Amygdala (tissue), 56 donors: ENCODE data around the gene LRP8.

Experiments
- DNase-seq, 56 donors: peaks; one replicate each; lab custom pipeline; 2025; lab: John Stamatoyannopoulos, UW

LRP8 gene

DNA sequence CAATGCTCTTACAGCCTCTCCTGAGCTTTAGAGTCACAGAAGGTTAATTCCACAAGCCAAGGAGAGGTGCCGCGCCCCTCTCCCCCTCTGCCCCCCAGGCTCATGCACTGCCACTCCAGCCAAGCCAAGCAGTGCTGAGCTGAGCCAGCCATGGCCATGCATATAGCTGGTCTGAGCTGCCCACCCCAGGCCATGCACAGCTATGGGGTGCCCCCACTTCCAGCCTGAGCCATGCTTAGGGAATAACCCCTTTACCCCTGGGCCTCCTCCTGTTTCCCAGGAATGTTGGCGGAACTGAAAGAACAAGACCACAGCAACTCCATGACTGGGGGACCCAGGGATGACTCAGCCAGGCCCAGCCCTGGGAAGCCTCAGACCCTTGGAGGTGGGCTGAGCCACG, 55.5 kb downstream of the LRP8 start:
- no peak for DNase-seq

DNA sequence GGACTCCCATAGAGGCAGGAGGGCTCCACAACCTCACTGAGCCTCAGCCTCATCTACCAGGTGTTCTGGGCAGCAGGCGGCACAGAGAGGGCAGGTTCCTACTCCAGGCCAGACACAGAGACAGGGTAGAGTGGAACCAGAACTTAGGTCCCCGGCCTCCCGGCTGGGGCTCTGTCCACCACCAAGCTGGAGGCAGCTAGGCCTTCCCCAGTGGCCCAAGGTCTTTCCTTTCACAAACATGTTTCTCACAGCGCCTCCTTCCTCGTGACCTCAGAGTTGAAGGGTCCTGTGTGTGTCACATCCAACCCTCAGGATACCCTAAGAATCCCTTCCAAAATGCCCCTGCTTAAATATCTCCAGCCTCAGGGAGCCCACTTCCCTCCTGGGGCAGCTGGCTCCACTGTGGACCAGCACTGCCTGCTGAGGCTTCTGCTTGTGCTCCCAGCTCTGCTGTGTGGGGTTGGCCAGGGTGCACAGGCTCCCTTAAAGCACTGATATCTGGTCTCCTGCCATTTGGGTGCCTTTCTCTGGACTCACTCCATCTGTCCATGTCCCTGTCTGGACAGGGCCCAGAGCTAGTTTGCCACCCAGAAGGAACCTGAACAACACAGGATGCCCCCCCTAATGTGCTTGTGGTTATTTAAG, 56.3 kb downstream of the LRP8 start:
- no peak for DNase-seq

DNA sequence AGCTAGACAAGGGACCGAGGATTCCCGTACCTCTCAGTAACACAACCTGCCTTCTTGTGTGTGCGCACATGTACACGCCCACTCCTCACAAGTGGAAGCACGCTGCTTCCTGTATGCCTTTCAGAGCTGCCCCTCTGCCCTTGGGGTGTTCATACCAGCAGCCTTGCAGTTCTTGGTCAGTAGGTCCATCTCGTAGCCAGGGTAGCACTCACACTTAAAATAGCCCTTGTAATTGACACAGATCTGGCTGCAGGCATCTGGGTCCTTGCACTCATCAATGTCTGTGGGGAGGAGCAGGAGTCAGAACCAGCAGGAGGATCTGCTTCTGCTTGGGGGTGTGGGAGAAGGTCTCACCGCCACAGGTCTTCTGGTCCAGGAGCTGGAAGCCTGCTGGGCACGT, 57.0 kb downstream of the LRP8 start:
- no peak for DNase-seq

DNA sequence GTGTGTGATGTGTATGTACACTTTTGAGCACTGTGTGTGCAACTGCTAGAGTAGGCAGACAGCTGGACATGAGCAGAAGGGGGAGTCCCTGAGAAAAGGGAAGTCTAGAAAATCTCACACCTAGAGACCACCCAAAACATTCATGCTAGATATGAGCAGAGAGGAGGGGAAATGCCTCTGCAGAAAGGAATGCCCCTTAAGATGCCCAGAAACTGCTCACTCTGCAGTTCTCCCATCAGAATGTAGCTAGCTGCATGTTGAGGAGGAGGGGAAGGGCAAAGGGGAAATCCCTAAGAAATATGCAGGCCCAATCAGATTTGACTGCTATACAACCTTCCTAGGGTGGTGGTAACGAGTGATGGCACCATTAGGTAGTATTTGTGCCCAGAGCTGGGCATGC, 57.8 kb downstream of the LRP8 start:
- no peak for DNase-seq

DNA sequence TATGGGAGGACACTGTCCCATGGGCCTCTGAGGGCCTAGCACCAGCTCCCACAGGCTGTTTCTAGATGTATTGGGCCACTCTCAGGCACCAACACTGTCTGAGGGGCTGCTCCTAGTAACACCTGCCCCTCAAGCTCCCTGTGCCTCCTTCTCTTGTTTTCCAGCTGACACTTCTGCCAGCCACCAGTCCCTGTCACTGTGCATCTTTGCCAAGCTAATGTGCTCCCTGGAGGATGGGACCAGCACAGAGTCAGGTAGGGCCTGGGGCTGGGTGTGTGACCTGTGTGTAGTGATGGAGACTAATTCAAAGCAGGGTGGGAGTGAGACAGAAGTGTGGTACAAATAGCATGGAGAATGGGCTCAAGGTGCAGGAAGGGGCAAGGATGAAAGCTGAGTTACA, 60.1 kb downstream of the LRP8 start:
- no peak for DNase-seq

DNA sequence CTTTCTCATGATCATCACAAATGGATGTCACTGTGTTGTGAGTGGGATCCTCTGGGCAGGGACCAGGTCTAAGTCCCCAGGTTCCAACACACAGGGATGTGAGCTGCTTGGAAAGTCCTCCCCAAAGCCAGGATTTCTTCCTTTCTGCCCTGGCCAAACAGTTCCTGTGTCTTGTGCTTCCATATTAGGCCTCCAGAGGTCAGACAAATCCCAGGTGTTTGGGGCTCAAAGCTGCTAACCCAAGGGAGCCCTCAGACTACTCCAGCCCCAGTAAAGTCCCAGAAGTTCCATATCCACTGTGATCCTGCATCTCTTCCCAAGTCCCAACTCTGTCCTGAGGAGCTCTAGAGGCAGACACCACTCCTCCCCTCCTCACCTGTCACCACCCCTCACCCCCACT, 61.8 kb downstream of the LRP8 start:
- no peak for DNase-seq

DNA sequence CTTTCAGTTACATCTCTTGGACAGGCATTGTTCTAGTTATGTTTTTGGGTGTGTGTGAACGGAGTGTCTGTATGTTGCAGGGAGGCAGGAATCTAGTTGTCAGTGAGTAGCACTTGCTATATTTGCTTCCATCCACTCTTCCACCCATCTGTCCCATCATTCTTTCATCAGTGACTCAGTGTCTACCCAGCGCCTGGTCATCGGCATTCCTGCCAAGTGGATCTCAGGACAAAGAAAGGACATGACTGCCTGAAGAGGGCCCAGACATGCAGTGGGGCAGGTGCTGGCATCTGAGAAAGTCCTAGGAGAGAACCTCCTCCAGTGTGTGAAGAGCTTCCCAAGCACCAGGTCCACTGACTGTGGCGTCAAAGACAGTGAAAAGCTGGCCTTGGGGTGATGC, 62.3 kb downstream of the LRP8 start:
- DNase-seq, result no peak

DNA sequence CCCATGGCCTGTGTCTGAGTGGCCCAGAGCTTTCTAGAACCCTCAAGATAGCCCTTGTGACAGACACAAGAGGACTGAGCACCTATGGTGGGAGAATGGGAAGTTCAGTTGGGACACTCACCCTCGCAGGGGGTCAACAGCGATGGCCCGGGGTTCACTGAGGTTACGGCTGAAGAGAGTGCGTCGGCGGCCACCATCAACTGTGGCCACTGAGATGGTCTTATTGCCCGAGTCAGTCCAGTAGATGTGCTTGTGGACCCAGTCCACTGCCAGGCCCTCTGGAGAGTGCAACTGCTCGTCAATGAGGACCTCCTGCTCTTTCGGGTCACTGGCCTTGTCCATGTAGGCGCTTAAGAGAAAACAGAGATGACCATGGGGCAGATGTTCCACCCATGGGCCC, 63.8 kb downstream of the LRP8 start:
- DNase-seq, result no peak

DNA sequence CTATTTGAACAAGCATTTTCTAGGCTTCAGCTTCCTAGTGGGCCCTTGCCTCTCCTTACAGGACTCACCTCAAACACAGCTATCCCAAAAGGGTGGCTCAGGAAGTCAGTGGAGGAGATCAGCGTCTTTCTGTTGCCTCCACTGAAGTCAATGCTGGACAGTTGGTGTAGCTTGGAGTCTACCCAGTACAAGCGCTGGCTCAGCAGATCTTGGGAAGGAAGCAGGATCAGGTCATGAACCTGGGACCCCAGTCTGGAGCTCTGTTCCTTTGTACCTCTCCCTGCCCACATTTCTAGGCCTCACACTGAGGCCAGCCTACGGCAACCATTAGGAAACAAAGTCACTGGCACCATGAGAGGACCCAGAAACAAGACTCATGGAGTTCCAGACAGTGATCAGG, 65.9 kb downstream of the LRP8 start:
- DNase-seq, result no peak

DNA sequence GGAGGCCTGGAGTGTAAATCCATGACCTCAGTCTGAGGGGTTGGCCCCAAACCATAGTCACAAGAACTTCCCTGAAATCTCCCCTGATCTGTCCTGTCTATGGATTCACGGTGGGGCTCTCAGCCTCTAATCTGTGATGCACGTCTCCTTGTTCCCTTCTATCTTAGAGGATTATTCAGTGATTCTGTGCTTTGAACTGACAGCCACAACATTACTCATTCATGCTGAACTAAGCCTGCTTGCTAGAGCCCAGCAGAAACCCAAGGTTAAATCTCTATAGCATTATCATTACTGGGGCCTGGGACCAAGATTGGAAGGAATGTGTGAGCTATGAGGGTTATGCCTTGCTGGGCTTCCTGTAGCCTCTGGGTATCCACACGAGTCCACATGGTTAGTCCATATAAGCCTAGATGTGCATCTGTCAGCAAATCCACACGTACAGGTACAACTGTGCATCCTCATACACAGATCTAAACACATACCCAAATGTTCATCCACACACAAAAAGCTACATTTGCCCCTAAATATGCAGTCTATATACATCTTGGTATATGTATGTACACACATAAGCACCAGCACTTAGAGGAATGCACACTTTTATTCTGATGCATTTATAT, 67.1 kb downstream of the LRP8 start:
- no peak for DNase-seq

DNA sequence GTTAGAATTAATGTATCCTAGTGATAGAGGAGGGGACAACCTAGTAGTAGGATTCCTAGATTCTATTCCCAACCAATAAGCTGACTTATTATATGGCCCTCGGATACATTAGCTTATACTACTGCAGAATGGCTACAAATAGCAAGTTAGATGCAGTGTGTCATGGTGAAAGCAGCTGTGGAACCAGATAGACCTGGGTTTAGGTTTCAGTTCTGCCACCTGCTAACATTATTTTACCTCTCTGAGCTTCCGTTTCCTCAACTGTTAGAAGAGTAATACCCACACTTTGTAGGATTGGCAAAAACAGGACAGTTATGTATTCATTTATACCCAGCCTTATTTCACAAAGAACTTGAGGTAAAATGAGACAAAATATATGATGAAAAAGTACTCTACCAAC, 67.9 kb downstream of the LRP8 start:
- DNase-seq, result no peak

DNA sequence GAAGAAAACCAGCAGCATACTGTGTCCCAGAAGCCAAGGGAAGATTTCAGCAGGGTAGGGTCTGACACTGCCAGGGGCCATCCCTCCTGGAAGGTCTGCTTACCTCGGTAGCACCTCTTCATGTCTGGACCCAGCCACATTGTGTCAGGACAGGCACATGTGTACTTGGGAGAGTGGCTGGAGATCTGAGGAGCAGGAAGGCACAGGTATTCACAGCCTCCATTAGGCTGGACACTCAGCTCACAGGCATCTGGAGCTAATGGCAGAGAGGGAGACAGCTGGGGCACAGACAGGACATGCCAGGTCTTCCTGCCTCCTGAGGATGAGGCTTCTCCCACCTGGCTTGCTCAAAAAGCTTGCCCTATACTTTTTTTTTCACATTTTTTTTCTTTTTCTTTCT, 69.7 kb downstream of the LRP8 start:
- no peak for DNase-seq

DNA sequence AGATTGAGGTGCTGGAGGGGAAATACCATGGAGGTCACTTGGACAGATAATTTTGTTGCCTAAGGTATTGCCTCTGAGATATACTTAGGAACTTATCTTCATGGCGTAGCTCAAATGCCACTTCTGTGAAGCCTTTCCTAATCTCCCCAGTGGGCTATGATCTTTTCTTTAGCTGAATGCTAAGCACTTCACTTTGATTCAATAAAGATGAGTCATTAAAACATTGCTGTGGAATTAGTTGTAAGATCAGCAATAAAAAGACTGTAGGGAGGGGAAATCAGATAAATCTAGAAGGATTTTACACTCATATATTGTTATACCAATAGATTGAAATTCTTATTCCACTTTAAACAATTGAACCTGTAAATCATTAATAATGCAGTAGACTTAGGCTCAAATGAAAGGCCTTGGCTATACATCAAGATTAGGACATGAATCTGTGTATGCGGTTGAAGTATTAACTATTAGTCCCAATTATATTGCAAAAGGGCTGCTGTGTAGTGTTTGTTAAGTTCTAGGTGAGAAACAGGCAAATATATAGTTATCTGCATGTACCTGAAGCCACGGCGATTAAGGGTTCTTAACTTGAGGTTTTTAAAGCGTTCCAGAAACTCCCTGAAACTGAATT, 70.3 kb downstream of the LRP8 start:
- DNase-seq, result no peak

DNA sequence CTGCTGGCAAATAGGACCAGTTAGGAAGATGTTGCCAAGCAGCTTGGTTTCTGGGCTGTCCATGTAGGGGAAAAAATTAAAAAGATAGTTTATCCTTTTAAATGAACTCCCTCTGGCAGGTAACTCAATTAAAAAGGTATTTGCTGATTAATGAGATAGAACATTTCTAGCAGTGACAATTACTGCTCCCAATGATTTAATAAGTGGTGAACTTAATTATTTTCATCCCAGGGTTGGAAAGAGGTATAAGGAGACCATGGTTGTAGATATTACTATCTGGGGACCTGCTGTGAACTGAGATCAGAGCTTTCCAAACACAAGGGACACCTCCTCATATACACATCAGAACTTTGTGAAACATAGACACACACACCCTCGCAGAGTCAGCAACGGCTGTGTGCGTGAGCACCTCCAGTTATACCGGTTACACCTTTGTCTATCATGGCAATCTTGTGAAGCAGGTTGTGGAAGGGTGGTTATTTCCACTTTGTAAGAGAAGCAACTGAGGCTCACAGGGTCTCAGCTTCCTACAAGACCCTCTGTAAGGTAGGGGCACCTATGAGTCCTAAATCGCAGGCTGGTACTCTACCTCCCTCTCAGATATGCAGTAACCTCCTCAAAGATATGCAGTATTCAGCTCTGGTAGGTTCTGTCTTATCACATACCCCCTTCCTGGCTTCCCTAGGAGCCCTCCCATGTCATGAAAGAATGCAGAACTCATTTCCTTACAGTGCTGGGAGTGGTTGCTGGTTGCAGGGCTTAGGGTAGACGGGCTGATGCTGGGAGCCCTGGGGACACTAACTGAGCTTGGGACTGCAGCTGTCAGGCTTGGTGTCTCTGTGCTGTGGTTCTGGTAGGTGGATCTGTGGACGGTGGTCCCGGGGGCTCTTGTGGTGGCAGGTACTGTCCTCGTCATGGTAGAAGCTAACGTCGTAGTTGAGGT, 71.1 kb downstream of the LRP8 start:
- no peak for DNase-seq

DNA sequence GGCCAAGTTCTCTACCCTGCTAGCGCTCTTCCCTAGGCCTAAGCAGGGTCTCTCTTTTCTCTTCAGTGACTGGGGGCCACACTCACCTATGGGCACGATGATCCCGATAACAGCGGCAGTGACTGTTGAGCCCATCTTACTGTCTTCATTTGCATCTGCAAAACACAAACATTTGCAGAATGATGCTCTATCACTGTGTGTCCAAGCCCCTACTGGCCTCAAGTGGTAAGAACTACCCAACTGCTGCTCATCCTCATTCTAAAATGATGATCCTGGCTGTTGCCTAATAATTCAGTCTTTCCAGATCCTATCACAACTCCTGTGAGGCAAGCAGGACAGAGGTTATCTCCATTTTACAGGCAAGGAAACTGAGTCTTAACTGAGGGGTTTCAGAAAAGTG, 72.8 kb downstream of the LRP8 start:
- no peak for DNase-seq

DNA sequence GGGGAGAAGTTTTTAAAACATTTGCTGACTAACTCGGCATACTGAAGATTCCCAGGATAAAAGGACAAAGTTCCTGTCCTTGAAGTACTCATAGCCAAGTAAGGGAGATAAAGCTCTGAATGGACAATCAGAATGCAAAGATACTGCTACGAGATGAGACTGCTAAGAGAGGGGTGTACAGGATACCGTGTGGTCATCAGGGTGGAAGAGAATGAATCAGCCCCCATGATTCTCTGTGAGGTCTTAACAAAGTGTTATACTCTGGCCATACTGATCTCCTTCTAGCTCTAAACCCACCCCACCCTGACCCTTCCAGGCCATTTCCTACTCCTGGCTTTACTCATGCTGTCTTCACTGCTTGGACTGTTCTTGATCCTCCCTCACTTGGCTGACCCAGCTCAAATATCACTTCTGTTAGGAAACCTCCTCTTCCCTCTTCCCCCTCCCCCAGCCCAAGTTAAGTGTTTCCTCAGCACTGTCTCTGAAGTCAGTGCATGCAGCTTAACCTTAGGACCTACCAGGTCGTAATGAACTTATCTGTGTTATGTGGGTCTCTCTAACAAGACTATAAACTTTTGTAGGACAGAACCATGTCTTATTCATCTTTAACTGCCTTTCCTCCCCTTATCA, 73.7 kb downstream of the LRP8 start:
- DNase-seq, result no peak

DNA sequence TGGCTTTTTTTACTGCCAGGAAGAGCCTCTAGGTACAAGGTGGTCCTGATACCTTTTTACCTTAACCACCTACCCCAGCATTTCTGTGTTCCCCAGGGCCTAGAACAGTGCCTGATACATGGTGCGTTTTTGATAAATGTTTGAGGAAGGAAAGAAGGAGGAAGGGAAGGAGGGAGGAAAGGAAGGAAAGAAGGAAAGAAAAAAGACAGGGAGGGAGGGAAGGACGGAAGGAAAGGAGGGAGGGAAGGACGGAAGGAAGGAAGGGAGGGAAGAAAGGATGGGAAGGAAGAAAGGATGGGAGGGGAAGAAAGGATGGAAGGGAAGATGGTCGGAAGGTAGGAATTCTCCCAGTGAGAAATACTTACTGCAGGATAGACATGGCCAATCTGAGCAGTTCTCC, 77.5 kb downstream of the LRP8 start:
- no peak for DNase-seq

DNA sequence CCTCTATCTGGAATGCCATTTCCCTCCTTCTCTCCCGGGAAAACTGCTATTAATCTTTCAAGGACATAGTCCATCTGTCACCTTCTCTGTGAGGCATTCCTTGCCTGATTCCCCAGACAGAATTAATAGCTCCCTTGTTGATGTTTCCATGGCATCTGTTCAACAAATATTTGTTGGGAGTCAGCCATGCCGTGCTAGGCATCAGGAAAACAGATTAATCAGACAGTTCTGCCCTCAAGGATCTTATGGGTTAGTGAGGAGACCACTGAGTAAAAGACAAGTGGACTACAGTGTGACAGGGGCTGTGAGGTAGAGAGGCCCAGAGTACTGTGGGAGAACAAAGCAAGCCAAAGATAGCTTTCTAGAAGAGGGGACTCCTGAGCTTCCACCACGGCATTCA, 78.2 kb downstream of the LRP8 start:
- DNase-seq, result peak in 2 of 56 donors; percentile 3 to 8

DNA sequence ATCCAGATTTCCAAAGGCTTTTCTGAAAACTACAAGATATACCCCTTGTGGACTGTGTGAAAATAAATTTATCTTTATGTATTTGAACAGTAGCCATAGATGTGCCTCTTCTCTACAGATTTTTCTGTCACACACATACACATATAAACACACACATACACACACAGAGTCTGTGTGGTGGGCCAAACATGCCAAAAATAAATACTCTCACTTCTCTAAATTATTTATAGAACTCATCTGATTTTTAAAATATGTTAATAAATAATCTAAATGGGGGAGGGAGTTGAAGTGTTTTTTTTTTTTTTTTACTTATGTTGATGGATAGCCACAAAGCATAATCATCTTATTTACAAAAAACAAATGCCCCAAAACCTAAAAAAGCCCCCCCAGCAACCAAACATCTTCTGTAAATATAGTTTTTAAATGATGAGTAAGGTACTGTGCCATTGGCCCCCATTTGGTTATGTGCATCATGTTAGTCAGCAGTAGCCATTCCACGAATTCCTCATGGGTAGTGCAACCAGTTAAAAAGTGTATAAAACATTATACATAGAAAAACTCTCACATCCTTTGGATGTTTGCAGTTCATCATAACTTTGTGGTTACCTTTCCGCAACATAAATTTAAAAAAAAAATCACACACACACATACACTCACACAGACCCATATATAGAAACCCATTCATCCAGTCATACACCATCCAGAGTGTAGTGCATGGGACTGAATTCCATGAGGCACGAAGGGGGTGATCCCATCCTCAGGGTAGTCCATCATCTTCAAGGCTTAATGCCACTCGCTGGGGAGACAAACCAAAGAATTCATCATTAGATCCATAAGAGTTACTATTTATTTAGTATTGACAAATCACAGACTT, 81.4 kb downstream of the LRP8 start:
- DNase-seq, result no peak

DNA sequence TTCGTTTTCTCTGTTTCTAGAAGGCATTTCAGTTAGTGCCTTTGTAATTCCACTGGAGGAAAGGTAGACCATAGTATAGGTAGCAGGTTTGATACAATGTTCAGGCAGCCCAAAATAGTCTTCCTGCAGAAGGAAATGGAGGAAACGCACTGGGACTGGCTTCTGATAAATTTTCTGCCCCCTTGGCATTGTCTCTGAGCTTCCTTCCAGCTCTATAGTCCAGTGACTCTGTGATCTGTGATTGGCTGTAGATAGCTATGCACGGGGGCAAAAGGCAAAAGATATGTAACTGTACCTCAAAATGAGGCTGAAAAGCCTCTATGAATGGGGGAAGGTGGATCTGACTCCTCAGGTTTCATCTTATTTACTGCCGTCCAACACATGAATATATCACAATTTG, 83.7 kb downstream of the LRP8 start:
- DNase-seq, result no peak
